Activated T-helper 1 cell treated with anti-CD3 and anti-CD28 coated beads, Interleukin-12 subunit alpha, Interleukin-12 subunit beta, Interleukin-2, Interleukin-4 antibody, amounts not matched to agents 30 ng/mL and 10 ng/mL and 1 ng/mL, durations not matched to agents 14 hours and 24 hours and 36 hours (primary cell): Measurements from ENCODE around the gene GET4. TPM values are rescaled to one million over a fixed set of nuclear protein-coding genes. Genes with fewer than 3 reads are reported as not detected.
"Not testable (repeated sequence)": the region's sequence is repeated elsewhere in the genome, so short reads cannot be mapped to it uniquely, and the experiment has no call there.

Experiments used
- DNase-seq: peaks from one replicate; pipeline ENCODE4 v3.0.0; 2021; ENCODE audit warnings: low spot score
- H3K27ac Mint-ChIP-seq: one replicate; pipeline ENCODE4 v1.8.0; 2021; ENCODE audit warnings: mild to moderate bottlenecking, mixed read lengths
- H3K27me3 Mint-ChIP-seq: one replicate; pipeline ENCODE4 v1.8.0; 2022; ENCODE audit warnings: mild to moderate bottlenecking, moderate library complexity, mixed read lengths; ENCODE audit not compliant: insufficient read depth
- H3K36me3 Mint-ChIP-seq: one replicate; pipeline ENCODE4 v1.8.0; 2021; ENCODE audit warnings: low read depth, mixed read lengths
- H3K4me1 Mint-ChIP-seq: one replicate; pipeline ENCODE4 v1.8.0; 2021; ENCODE audit warnings: low read depth, mixed read lengths
- H3K4me3 Mint-ChIP-seq: one replicate; pipeline ENCODE4 v1.8.0; 2021; ENCODE audit warnings: mild to moderate bottlenecking, moderate library complexity, mixed read lengths
- H3K9me3 Mint-ChIP-seq: one replicate; pipeline ENCODE4 v1.8.0; 2021; ENCODE audit warnings: mixed read lengths
- intact Hi-C: fragments of 100-400 bp; cut with micrococcal nuclease; formaldehyde crosslinking; loops from one replicate; pipeline ENCODE4 v1.15.1; 2024
- total RNA-seq: library from RNA; stranded (reverse); gene quantifications from 2 replicates; pipeline ENCODE4 v1.2.3, GENCODE V29; 2022

GET4 gene
- total RNA-seq, 1 donor from 2014 or later, result 38.7 TPM

DNA sequence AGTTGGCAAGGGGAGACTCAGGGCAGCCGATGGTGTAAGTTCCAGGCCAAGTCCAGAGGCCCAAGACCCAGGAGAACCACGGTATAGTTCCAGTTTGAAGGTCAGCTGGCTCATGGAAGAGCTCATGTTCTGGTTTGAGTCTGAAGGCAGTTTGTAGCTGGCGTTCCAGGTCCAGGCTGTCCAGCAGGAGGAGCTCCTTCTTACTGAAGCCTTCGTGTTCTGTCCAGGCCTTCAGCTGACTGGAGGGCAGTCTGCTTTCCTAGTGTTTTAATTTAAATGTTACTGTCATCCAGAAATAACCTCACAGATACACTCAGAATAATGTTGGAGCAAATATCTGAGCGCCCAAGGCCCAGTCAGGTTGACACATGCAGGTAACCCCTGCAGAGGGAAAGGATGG lies 39.9 kb upstream of the GET4 start:
- DNase-seq, result no peak
- no peak overlapping the region for H3K4me3 Mint-ChIP-seq
- H3K27me3 Mint-ChIP-seq, result no peaks in the 10 kb centered on the region
- peaks cover 12% of the 10 kb centered on the region for H3K36me3 Mint-ChIP-seq
- no peaks in the 10 kb centered on the region for H3K9me3 Mint-ChIP-seq
- no peak overlapping the region for H3K27ac Mint-ChIP-seq
- H3K4me1 Mint-ChIP-seq, result peaks cover 17% of the 10 kb centered on the region
- intact Hi-C loops, result no loop called here

DNA sequence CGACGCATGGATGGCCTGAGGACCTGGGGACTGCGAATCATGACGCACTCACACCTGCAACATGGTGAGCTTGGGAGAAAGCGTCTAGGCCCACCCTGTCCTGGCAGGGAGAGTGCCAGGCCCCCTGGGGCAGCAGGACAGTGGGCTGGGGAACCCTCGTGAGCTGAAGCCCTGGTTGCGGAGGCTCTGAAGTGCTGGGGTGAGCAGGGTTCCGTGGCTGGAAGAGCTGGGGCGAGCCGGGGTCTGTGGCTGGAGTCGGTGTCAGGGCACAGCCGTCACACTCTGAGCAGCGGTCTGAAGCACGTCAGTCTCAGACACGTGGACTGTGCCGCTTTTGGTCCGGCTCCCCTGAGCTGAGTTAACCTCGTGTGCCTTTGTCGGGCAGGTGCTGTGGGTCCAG lies 39.4 kb upstream of the GET4 start:
- H3K4me3 Mint-ChIP-seq, result no peak overlapping the region
- H3K27ac Mint-ChIP-seq, result no peak overlapping the region
- H3K9me3 Mint-ChIP-seq, result no peaks in the 10 kb centered on the region
- no peaks in the 10 kb centered on the region for H3K27me3 Mint-ChIP-seq
- peaks cover 12% of the 10 kb centered on the region for H3K36me3 Mint-ChIP-seq
- peaks cover 11% of the 10 kb centered on the region for H3K4me1 Mint-ChIP-seq
- intact Hi-C loops, result no loop called here
- no peak for DNase-seq

DNA sequence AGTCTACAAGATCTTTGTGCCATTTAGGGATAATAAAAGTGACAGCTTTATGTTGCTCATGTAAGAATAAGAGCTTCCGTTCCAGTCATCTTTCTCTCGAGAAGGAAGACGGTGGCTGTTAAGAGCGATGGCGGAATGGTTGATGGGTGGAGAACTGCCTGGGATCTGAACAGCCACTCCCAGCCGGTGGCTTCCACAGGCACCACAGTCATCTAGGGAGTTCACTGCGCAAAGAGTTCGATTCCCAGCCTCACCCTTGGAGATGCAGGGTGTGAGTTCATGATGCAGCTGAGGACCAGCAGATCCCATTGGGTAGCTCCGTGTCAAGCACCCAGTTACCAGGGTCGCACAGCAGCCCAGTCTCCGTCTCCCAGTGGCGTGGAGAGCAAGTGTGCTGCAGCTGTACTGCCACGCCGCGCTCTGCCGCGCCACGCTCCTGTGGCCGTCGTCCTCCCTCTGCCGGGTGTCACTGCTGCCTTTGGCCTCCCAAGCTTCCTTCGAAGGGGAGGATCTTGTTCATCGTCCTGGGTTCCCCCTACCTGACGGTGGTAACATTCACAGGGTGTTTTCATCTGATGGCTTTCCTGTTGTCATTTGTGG lies 36.3 kb upstream of the GET4 start:
- no peak for DNase-seq
- no peaks in the 10 kb centered on the region for H3K27me3 Mint-ChIP-seq
- intact Hi-C loops, result no loop called here
- H3K9me3 Mint-ChIP-seq, result no peaks in the 10 kb centered on the region
- H3K27ac Mint-ChIP-seq, result no peak overlapping the region
- peaks cover 10% of the 10 kb centered on the region for H3K36me3 Mint-ChIP-seq
- no peaks in the 10 kb centered on the region for H3K4me1 Mint-ChIP-seq
- H3K4me3 Mint-ChIP-seq, result no peak overlapping the region

DNA sequence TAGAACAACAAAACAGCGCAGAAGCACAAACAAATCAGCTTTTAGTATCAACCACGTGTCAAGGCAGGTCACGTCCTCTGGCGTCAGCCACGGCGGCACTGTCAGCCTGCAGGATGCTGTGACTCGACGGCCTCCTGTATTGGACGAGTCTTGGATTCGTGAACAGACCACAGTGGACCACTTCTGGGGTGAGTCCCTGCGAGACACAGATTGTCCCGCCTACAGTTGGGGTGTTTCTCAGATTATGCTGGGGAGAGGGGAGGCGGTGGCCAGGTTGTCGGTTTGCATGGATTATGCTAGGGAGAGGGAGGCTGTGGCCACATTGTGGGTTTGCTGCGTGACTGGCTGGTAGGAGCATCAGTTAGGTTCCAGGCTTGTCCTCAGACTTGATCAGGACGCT lies 34.4 kb upstream of the GET4 start:
- Mint-ChIP-seq H3K4me1 (no peaks in the 10 kb centered on the region), H3K27ac (no peak overlapping the region), H3K4me3 (no peak overlapping the region), H3K27me3 (no peaks in the 10 kb centered on the region), H3K36me3 (peaks cover 10% of the 10 kb centered on the region), H3K9me3 (no peaks in the 10 kb centered on the region)
- intact Hi-C loops, result no loop called here
- DNase-seq, result no peak

DNA sequence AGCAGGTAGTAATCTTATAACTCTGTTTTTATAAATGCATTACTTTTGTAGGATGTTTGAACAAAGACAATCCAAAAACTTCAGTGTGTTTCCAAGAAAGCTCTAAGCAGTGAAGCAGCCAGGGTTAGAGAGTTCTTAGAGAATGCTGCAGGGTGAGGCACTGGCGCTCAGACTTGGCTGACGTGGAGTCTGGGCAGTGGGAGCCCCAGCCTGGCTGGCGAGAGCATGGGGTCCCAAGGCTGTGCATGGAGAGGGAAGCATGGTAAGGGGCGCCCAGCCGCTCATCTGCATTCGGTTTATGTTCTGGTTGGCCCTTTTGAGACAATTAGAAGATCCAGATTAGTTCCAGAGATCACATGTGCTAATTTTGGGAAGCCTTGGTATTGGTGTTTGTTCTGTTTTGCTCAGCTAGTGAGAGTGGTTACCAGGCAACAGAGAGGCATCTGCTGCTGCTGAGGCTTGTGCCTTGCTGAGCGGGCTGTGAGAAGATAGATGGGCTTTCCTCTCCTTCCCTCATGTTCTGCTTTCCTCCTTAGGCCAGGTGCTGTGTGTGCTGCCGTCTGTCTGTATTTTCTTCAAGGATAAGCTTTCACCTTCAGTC lies 33.8 kb upstream of the GET4 start:
- Mint-ChIP-seq H3K27ac (no peak overlapping the region), H3K36me3 (peaks cover 10% of the 10 kb centered on the region), H3K27me3 (no peaks in the 10 kb centered on the region), H3K4me1 (no peaks in the 10 kb centered on the region), H3K4me3 (no peak overlapping the region), H3K9me3 (no peaks in the 10 kb centered on the region)
- intact Hi-C loops, result no loop called here
- DNase-seq, result no peak

DNA sequence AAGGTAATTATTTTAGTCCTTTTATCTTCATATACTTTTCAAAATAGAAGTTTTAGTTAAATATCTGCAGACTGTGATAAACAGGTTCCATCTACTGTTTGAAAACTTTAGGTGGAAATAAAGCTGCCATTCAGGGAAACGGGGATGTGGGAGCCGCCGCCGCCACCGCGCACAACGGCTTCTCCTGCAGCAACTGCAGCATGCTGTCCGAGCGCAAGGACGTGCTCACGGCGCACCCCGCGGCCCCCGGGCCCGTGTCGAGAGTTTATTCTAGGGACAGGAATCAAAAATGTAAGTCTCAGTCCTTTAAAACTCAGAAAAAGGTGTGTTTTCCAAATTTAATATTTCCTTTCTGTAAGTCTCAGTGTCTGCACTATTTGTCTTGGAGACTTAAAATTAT lies 33.1 kb upstream of the GET4 start:
- H3K36me3 Mint-ChIP-seq, result peaks cover 11% of the 10 kb centered on the region
- H3K27me3 Mint-ChIP-seq, result no peaks in the 10 kb centered on the region
- no peak overlapping the region for H3K27ac Mint-ChIP-seq
- no peak for DNase-seq
- H3K4me3 Mint-ChIP-seq, result no peak overlapping the region
- no peaks in the 10 kb centered on the region for H3K9me3 Mint-ChIP-seq
- no peaks in the 10 kb centered on the region for H3K4me1 Mint-ChIP-seq
- intact Hi-C loops, result no loop called here

DNA sequence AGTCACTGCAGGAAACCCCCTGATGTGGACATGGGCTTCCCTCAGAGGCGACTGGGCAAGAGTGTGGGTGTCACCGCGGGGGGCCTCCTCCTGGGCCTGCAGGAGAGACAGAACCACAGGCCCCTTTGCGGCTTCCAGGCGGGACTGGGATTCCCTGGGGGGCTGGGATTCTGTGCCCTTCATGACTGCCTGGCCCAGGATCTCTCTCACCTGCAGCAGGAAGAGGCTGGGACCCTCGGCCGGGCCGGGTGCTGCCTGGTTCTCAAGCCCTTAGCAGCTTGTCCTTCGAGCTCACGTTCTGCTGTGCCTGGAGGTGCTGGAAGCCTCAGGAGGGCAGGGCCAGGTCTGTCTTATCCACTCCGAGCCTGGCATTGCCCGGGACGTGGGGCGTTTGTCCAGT lies 32.3 kb upstream of the GET4 start:
- H3K27me3 Mint-ChIP-seq, result no peaks in the 10 kb centered on the region
- intact Hi-C loops, result no loop called here

DNA sequence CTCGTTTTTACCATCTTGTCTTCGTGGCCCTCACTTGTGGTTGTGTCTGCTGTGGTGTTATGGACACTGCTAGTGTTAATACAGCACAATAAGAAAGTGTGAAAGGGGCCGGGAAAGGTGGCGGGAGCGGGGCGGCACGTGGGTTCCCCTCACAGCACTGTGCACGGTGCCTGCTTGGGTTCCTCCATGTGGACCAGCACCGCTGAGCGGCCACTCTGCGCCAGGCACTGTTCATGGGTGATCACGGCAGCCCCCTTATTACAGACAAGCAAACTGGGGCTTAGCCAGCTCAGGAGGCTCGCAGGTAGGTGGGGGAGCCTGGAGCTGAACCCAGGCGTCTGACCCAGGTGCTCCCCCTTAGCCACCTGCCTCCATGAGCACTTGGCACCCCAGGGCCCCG lies 31.8 kb upstream of the GET4 start:
- intact Hi-C loops, result no loop called here
- no peaks in the 10 kb centered on the region for H3K9me3 Mint-ChIP-seq
- no peak for DNase-seq
- no peaks in the 10 kb centered on the region for H3K4me1 Mint-ChIP-seq
- peaks cover 19% of the 10 kb centered on the region for H3K36me3 Mint-ChIP-seq
- H3K27me3 Mint-ChIP-seq, result no peaks in the 10 kb centered on the region
- no peak overlapping the region for H3K27ac Mint-ChIP-seq
- no peak overlapping the region for H3K4me3 Mint-ChIP-seq

More for the DNA sequence above, 32.3 kb upstream of the GET4 start:
- Mint-ChIP-seq H3K9me3 (no peaks in the 10 kb centered on the region), H3K36me3 (peaks cover 16% of the 10 kb centered on the region), H3K4me3 (no peak overlapping the region), H3K4me1 (no peaks in the 10 kb centered on the region), H3K27ac (no peak overlapping the region)
- no peak for DNase-seq

DNA sequence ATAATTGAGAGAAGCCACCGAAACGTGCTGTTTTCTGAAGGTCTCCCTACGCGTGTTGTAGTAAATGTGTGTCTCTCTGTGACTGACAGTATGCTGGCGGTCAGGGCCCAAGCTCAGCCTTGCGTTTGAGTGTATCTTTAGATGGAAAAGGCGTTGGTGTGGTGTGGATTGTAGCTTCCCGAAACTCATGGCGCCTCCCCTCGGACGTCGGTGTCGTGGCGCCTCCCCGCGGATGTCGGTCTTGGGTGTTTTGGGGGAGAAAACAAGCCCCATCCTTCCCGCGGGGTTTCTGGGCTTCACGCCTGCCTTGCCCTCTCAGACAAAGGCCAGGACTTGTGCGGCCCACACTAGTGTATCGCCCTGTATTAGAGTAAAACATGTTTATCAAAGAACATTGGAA lies 31.3 kb upstream of the GET4 start:
- no peaks in the 10 kb centered on the region for H3K27me3 Mint-ChIP-seq

DNA sequence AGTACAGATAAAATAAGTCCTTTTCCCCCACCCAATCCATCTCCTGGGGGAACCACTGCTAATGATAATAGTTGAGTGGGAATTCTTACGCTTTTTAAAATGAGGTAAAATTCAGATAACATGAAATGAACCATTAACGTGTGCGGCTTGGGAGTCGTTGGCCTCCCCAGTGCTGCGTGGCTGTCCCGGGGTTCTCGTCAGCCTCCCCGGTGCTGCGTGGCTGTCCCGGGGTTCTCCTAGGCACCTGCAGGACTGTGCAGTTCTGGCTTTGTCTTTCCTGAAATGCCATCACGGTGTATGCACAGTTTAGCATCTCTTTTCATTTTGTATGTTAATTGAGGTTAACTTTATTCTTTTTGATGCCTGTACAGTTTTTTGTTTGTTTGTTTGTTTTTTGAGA lies 30.6 kb upstream of the GET4 start:
- intact Hi-C loops, result no loop called here
- Mint-ChIP-seq H3K4me1 (no peaks in the 10 kb centered on the region), H3K27me3 (no peaks in the 10 kb centered on the region), H3K27ac (no peak overlapping the region), H3K4me3 (no peak overlapping the region), H3K36me3 (peaks cover 21% of the 10 kb centered on the region), H3K9me3 (no peaks in the 10 kb centered on the region)
- DNase-seq, result no peak

More for the DNA sequence above, 31.3 kb upstream of the GET4 start:
- Mint-ChIP-seq H3K4me1 (no peaks in the 10 kb centered on the region), H3K27ac (no peak overlapping the region), H3K36me3 (peaks cover 21% of the 10 kb centered on the region), H3K4me3 (no peak overlapping the region), H3K9me3 (no peaks in the 10 kb centered on the region)
- intact Hi-C loops, result no loop called here
- DNase-seq, result no peak

DNA sequence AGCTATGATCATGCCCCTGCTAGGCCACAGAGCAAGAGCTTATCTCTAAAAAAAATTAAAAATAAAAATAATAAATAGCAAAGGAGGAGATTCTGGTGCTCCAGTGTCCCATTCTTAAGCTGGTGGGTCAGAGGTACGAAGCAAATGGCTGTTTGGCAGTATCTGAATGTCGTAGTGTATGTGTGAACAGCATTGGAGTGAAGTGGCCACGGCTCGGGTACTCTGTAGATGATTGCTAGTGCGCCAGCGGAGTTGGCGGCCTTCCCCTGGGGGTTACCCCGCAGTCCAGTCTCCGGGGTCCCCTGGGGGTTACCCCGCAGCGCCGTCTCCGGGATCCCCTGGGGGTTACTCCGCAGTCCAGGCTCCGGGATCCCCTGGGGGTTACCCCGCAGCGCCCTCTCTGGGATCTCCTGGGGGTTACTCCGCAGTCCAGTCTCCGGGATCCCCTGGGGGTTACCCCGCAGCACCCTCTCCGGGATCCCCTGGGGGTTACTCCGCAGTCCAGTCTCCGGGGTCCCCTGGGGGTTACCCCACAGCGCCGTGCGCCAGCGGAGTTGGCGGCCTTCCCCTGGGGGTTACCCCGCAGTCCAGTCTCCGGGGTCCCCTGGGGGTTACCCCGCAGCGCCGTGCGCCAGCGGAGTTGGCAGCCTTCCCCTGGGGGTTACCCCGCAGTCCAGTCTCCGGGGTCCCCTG lies 29.2 kb upstream of the GET4 start:
- not testable (repeated sequence) for H3K27me3 Mint-ChIP-seq

DNA sequence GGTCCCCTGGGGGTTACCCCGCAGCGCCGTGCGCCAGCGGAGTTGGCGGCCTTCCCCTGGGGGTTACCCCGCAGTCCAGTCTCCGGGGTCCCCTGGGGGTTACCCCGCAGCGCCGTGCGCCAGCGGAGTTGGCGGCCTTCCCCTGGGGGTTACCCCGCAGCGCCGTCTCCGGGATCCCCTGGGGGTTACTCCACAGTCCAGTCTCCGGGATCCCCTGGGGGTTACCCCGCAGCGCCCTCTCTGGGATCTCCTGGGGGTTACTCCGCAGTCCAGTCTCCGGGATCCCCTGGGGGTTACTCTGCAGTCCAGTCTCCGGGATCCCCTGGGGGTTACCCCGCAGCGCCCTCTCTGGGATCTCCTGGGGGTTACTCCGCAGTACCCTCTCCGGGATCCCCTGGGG lies 28.6 kb upstream of the GET4 start:
- H3K4me1 Mint-ChIP-seq, H3K27ac Mint-ChIP-seq, H3K27me3 Mint-ChIP-seq, H3K4me3 Mint-ChIP-seq, DNase-seq, intact Hi-C loops, H3K9me3 Mint-ChIP-seq: not testable (repeated sequence)
- H3K36me3 Mint-ChIP-seq, result peaks cover 21% of the 10 kb centered on the region

More for the DNA sequence above, 29.2 kb upstream of the GET4 start:
- H3K36me3 Mint-ChIP-seq, result peaks cover 21% of the 10 kb centered on the region
- H3K9me3 Mint-ChIP-seq, H3K4me1 Mint-ChIP-seq, intact Hi-C loops, H3K27ac Mint-ChIP-seq, H3K4me3 Mint-ChIP-seq, DNase-seq: not testable (repeated sequence)

DNA sequence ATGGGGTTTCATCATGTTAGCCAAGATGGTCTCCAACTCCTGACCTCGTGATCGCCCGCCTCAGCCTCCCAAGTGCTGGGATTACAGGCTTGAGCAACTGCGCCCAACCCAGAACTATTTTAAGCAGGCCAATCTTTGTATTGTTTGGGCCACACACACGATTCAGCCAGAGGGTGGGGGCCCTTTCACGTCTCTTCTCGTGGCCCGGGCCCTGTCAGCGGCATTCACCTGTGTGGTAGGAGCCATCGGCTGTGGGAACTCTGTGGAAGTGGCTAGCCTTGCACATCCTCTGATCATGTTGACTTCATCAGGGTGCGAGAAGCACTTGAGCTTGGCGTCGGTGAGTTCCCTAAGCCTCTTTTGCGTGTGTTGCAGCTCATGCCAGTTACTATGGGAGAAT lies 27.2 kb upstream of the GET4 start:
- Mint-ChIP-seq H3K36me3 (peaks cover 19% of the 10 kb centered on the region), H3K27me3 (no peaks in the 10 kb centered on the region), H3K4me1 (no peaks in the 10 kb centered on the region), H3K9me3 (no peaks in the 10 kb centered on the region), H3K27ac (no peak overlapping the region), H3K4me3 (no peak overlapping the region)
- no peak for DNase-seq
- intact Hi-C loops, result no loop called here
